ENCODE measurements around the gene KCNE3.

DNA sequence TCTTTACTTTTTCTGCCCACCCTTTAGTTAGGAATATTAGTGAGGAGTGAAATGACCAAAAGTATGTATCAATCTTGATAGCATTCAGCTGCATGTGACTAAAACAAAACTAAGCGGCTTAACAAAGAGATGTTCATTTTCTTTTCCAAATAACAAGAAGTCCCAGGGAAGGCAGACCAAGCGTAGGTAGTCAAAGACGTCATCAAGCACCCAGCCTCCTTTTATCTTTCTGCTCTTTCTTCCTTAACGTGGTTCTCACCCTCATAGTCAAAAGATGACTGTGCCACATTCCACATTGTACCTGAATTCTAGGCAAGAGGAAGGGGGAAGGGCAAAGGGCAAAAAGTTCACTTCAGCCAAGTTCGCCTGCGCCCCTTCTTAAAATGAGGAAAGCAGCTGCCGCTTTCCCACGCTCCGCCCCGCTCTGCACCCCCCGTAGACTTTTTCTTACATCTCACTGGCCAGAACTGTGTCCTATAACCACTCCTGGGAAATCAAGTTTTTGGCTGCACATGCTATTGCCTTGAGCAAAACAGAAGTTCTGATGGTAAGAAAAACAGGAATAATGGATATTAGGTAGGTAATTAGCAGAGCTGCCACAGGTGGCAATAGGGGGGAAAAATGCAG lies 54.5 kb downstream of the KCNE3 start:
- TF ChIP-seq CTCF (conservative IDR thresholded peaks at IDR 0.05; ENCODE audit: low read depth, low read length) (no peak), EZH2phosphoT487 (IDR thresholded peaks at IDR 0.05; ENCODE audit: borderline replicate concordance, low read length) (no peak)
